ENCODE measurements around the gene ZNF283.

The ZNF283 gene

DNA sequence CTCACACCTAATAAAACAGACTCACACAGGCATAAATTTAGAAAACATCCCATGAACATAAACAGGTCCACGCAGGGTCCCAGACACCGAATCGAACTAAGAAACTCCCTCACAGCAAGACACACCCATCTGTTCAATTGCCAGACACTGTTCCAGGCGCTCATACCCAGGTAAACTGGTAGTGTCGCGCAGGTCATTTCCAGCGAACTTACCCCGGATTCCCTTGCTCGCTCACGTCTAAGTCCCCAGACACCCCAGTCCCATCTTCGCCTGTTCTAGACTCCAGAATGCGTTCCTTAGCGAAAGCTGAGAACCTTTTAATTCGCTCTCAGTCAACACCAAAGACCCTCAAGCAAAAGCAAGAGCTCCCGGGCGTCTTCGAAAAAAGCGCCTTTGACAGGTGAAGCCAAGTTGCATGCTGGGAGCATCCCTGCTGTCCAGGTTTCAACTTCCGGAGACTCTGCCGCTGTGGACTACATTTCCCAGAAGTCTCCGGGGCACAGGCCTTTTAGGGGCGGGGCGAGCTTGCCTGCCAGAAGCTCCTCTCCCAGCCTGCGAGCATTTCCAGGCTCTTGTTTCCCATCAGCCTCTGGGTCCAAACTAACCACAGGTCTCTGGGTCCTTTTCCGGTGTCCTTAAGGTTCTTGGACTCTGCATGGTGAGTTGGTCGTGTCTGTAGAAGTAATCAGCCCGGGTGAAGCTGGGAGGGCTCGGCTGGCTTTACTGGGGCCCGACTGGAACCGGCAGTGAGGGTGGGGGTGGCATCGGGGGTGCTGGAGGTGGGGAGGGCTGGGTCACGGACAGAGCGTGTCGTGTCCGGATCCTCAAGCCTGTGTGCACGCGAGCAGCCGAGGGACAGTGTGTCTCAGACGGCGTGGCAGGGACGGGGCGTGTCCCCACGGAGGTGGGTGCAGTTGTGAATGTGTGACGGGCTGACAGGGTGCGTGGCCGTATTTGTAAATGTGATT, at the start of gene ZNF283:
ZNF283 (plus strand) TSS at position 535 of the 968 bp plus-strand sequence. CDS start 6,184 bp downstream, outside the sequence.
- DNase-seq: peak; percentile 86 to 93

DNA sequence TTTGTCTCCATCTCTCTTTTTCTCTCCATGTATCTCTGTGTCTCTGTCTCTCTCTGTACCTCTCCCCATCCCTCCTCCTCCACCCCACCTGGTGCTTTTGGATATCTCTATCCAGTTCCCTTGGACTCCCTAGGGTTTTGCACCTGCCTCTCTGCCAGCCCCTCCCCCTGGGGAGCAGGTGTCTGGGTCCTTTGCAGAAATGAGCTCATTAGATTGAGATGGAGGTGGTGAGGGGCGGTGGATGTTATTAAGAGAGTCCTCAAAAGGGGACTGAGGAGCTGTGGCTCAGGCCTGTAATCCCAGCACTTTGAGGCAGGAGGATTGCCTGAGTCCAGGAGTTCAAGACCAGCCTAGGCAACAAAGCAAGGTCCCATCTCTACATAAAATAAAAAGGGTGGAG, 48.5 kb upstream of the ZNF283 start:
- DNase-seq: peak; percentile 88 to 93

DNA sequence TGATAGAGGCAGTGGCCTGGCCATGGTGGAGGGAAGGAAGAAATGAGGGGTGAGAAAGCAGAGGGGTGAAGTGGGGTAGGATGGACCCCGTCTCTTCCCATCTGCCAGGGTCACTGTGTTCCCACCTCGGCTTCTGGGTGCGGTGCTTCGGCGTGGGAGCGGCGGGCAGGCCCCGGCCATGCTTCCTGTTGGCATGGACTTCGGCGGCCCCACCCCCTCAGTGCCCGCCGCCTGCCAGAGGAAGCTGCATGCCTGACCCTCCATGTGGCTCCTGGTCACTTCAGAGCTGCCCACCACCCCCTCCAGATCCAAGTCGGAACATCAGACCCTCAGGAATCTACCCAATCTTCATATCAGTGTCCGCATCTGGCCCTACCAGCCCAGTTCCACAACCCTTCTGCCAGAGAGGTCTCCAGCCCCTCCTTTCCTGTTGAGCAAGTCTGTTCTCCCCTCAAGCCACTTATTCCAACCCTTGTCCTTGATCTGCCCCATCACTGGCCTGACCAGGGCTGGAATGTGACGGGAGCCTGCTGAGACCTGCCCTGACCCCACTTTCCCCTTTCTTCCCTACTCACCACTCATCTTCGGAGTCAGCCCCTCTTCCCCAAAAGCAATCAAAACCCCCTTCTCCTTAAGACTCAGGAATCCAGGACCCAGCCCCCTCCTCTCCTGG, 47.8 kb upstream of the ZNF283 start:
- DNase-seq: no peak

DNA sequence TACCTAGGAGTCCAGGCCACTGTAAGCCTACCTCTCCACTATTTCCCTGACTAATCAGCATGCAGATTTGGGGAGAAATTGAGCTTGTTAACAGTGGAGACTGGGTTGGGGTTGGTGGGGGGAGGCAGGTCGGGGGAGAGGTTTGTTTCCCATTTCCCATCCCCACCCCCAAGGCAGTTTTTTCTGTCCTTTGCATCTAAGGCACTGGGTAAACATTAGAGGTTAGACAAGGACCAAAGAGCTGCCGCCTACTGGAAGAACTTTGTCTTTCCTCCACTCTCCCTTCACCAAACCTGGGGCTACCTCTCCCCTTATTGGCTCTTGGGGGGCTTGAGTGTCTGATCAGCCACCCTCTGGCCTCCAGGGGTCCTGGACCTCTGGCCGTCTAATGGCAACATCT, 47.3 kb upstream of the ZNF283 start:
- no peak for DNase-seq

DNA sequence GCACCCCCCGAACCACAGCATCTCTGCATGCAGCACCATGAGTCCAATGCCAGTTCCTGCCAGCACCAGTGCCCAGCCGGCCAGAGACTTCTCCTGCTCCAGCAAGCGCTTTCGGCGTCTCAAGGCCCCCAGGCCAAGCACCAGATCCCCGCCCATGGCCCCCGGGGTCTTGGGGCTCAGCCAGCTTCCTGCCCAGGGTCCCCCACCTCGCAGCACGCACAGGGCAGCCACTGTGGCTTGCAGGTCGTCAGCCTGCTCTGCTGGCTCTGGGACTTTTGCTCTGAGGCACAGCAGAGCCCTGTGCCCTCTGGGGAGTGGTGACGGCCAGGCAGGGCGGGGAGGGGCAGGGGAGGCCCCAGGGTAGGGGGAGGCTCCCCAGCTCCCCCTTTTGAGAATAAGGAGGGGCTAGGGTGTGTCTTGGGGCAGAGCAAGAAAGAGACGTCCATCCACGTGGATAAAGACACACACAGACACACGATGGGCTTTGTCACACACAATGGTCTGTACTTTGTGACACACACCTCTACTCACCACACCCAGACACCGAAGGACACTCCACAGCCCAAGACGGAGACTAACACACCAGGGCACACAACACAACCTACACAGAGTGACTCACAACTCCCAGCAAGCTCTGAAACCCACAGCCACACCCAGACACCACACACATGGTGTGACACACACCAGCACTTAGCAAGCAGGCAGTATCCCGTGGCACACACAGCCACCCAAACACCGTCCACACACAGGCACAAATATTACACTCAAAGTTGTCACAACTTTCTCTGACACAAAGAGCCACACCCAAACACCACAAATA, 46.2 kb upstream of the ZNF283 start, which contains the start of gene KCNN4:
KCNN4 (minus strand) TSS at position 268 of the 820 bp plus-strand sequence; CDS start at position 156, 112 bp downstream.
- DNase-seq: no peak

DNA sequence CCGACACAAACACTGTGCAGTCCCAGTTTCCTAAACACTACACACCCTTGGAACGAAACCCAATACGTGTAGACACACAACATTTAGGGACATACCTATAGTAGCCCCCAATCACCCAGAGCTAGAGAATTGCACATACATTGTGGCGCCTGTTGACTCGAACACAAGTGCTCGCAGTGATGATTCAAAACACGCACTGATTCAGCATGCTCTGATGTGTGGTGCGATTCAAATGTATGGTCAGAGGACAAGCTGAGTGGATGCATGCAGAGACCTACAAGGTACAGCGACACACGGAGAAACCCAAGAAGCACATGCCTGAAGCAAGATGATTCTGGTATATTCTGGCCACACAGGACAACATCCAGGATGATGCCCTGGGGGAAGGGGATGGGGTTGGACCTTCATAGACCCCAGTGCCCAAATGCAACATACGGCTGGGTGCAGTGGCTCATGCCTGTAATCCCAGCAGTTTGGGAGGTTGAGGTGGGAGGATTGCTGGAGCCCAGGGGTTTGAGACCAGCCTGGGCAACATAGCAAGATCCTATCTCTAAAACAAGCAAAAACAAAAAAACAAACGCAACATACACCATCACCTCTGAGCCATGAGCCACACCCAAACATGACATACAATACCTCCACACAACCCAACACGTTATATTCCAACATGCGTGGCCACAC, 45.4 kb upstream of the ZNF283 start:
- no peak for DNase-seq

DNA sequence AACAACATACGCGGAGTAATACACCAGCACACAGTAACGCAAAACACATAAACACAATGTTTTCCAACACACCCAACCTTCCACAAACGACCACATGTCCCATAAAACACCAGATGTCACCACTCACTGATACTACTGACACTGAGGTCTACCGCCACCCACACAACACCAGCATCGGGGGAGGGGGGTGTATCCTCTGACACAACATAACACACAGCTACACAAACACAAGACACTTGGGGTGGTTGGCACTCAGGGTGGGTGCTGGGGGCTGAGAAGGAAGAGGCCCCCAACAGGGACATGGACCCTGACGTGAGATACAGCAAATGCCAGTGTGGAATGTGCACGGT, 44.8 kb upstream of the ZNF283 start:
- DNase-seq: no peak

DNA sequence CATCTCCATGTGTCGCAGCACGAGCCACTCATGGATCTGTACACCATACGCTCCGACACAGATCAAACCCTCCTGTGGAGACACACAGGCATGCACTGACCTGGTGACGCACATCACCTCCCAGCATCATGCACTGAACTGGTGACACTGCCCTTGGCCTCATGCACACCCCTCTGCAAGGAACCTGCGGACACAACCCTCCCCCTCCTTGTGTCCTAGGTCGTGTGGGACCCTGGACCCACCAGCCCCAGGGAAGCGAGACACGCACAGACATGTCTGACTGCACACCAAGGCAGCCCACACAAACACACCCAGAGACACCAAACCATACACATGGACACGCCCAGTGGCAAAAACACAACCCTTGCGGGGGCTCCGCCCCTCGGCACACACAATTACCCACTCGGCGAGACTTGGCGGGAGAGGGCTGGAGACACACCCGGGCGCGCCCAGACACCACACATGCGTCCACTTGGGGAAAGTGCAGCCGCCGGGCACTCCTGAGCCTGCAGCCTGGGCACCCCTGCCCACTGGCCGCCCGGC, 44.4 kb upstream of the ZNF283 start:
- DNase-seq: no peak

DNA sequence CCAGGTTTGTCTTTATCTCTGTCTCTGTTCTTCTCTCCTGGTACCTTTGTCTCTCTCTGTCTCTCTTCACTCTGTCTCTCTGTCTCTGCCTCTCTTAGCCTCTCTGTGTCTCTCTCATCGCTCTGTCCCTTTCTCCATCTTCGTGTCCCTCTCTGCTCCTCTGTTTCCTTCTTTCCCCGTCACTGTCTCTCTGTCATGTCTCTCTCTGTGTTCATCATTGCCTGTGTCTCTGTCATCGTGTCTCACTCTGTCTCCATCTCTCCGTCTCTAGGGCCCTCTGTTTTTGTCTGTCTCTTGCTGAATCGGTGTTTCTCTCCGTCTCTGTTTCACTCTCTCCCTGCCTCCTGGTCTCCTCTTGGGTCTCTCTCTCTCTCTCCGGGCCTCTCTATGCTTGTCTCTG, 43.5 kb upstream of the ZNF283 start:
- DNase-seq: no peak

DNA sequence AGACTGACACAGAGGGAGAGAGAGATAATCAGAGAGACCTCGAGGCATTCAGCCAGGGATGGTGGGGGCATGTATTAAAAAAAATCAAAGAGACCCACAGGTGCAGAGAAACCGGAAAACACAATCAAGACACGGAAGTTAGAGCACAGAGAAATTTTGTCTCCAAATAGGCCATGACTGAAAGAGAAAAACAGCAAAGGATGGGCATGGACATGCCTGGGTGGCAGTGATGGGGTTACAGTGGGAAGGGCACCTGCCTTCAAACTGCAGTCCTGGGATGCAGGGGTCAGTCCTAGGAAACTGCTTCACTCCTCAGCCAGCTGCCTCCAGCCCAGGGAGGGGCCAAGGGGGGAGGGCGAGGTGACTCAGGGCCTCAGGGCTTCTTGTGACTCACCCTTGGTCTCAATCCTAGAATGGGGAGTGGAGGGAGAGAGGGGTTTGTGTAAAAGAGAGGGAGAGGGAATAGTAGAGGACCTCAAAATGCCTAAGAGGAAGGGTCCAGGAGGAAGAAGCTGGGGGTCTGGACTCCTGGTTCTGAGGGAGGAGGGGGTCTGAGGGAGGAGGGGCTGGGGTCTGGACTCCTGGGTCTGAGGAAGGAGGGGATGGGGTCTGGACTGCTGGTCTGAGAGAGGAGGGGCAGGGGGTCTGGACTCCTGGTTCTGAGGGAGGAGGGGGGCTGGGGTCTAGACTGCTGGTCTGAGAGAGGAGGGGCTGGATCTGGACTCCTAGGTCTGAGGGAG, 42.7 kb upstream of the ZNF283 start:
- no peak for DNase-seq

DNA sequence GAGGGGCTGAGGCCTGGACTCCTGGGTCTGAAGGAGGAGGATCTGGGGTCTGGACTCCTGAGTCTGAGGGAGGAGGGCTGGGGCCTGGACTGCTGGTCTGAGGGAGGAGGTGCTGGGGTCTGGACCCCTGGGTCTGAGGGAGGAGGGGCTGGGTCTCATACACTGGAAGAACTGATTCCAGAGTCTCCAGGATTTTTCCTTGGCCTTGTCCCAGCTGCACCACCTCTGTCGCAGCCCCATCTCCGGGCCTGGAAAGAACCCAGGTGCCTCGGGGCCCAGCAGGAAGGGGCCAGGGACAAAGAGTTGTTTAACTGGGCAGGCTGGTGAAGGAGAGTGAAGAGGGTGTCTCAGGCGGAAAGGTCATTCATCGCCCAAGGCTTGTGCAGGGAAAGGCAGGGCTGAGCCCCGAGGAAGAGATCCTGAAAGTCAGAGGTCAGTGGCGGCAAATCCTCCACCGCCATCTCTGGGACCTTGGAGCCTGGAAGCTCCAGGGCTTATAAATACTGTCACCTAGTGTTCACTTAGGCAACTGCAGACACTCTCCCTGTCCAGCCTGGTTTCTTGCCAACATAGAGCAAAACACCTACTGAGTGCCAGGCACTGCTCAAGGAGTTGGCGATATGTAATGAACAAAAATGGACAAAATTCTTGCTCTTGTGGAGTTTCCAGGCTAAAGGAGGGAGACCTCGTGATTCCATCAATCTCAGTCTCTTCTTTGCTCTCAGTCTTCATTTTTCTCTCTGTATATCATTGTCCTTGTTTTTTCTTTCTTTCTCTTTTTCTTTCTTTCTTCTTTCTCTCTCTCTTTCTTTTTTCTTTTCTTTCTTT, 41.9 kb upstream of the ZNF283 start:
- peak; percentile 60 to 74 for DNase-seq

DNA sequence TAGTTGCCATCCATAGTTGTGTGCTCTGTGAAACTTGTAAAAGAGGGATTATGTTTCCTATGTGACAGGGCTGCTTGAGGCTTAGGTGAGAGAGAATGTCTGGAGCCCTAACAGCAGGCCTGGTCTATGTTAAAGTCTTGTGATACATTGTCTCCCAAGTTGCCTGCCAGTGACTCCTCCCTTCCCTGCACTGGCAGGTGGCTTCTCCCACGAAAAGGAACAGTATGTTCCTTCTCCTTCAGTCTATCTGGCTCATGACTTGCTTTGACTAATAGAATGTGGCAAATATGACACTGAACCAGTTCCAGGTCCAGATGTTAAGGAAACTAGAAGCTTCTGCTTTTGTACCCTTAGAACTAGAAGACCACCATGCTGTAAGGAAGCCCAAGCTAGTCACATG, 40.5 kb upstream of the ZNF283 start:
- no peak for DNase-seq

DNA sequence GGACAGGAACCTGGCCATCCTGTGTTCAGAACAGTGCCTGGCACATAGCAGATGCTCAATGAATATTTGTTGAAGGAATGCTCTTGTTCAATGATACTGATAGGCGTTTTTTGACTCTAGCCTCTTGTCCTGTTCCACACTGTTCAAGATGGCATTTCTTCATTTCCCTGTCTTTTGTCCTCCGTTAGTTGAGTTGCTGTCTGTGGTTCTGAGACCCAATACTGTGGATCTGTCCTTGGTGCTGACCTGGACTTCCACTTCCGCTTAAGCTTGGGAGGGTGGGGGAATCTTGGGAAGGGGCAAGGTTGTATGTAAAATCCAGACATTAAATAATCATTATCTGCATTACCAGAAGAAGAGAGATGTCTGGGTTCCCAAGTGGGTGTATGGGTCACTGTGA, 38.1 kb upstream of the ZNF283 start:
- no peak for DNase-seq

DNA sequence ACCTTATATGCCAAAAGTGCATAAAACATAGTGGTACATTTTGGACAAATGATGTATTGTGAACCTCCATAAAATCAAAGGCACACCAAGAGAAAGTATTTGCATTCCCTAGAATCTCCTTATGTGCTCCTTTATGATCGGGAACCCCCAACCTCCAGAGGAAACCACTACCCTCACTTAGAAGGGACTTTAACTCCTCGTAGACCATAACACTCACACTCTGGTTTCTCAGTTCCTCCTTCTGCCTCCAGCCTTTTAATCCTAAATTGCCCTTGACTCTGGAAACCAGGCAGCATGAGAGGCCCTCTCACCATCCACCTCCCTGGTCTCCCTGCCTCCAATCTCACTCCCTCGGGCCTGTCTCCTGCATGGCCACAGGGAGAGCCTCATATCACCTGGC, 36.5 kb upstream of the ZNF283 start:
- DNase-seq: no peak

DNA sequence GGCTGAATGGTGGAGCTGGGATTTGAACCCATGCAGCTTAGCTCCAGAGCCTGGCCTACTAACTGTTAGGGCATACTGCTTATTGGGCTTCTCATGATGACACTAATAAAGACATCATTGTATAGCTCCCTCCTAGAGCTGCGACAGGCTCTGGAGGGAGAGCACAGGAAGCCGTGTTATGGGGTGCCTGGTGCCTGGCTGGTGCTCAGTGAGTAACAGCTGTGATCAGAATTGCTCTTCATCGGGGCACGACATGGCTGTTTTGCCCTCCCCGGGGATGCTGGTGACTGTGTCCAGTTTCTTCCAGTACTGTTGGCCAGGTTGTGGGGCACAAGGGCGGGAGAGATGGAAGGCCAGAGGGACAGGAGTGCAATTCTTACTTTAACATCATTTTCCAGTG, 30.0 kb upstream of the ZNF283 start:
- no peak for DNase-seq

DNA sequence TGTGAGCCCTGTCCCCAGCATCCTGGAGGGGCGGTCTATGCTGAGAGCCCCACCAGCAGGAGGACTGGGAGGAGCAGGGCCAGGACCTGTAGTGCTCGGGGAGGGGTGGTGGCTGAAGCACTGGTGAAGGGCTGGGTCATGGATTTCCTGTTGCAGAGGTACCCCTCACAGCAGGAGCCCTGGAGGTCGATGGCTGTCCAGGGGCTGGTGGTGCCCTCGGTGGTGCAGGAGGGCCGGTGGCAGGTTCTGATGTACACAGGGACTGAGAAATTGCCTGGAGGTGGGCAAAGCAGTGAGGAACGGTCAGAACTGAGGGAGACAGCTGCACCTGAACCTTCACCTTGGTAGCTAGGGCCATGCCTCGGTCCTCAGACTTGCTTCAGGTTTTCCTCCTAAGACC, 29.6 kb upstream of the ZNF283 start:
- no peak for DNase-seq

DNA sequence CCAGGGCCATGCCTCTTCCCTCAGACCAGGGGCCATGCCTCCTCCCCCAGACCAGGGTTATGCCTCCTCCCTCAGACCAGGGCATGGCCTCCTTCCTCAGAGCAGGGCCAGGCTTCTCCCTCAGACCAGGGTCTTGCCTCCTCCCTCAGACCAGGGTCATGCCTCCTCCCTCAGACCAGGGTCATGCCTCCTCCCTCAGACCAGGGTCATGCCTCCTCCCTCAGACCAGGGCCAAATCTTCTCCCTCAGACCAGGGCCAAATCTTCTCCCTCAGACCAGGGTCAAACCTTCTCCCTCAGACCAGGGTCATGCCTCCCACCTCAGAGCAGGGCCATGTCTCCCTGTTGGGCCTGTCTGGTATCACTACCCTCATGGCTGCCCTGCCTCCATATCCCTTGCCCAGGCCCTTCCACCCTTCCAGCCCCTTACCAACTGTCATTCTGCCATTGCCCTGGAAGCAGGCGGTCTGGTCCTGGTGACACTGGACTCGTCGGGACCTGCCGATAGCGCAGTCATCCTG, 29.0 kb upstream of the ZNF283 start:
- DNase-seq: no peak

DNA sequence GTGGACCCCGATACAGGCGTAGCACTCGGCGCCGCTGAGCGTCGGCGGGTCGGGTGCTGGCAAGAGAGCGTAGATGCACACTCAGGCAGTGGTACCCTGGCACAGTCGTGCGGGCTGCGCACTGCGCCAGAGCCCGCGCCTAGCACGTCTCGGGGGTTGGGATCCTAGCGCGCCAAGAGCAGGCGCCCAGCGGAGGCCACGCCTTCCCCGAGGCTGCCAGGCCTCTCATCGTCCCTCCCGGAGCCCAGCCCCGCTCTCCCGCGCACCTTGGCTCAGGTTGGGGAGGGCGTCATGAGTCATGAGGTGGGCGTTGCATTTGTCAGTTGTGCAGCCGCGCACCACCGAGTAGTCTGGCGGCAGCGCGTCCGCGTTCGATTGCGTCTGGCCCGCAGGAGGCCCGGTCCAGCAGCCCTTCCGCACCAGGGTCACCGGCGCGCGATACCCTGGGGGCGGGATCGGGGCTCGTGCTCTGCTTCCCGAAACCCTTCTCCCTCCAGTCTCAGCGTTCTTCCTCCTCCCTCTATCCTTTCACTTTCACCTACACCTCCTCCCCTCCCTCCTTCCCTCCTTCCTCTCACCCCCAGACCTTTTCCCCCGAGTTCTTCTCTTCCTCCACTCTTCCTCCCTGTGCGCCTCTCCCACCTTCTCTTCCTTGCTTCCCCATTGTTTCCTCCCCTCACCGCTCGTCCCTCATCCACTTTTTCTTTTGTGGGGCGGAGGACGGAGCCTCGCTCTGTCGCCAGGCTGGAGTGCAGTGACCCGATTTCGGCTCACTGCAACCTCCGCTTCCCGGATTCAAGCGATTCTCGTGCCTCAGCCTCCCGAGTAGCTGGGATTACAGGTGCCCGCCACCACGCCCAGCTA, 28.3 kb upstream of the ZNF283 start:
- peak; percentile 66 to 73 for DNase-seq

DNA sequence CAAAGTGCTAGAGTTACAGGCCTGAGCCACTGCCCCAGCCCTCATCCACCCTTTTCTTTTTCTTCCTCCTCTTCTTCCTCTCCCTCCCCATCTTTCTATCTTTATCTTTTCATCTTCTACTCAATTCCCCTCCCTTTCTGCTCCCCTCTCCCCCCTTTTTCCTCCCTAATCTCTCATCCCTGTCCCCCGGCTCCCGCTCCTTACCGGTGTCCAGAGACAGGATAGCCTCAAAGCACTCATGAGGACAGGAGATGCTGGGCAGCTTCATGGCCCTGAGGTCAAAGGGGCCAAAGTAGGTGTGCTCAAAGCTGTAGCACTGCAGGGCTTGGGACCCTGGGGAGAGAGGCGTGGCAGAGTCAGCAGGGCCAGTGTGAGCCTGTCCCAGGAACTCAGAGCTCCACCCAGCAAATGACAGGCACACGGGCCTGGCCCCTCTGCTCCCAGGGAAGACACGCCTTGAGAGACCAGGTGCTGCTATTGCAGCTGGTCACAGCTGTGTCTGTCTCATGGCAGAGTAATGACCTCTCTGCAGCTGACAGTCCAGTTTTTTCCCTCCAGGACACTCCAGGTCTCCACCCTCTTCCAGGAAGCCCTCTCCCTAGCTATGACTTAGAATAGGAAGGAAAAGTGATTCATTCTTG, 27.5 kb upstream of the ZNF283 start:
- DNase-seq: no peak
